DND-41 (cell line): ENCODE measurements around the gene PCNT.

ENCODE experiments used
- ATAC-seq: fragments of 200-7000 bp; cut with Tn5 transposase; 3 replicates; pipeline ENCODE4 v1.9.1; 2021; ENCODE audit warnings: low read depth; ENCODE audit not compliant: insufficient read depth
- DNase-seq: peaks from one replicate; pipeline ENCODE4 v3.0.0-alpha.2; 2020
- H2AFZ ChIP-seq: 2 replicates; pipeline ENCODE4 v1.6.0; 2012; ENCODE audit warnings: low read depth, low read length
- H3K27ac ChIP-seq: 2 replicates; pipeline ENCODE4 v1.5.1; 2012; ENCODE audit warnings: low read length, inconsistent platforms
- H3K27me3 ChIP-seq: fragments of 200-600 bp; sonication (generic); 2 replicates; pipeline ENCODE4 v1.6.0; 2012; ENCODE audit warnings: low read length, mild to moderate bottlenecking, inconsistent platforms; ENCODE audit not compliant: insufficient read depth, poor library complexity
- H3K36me3 ChIP-seq: 2 replicates; pipeline ENCODE4 v1.5.1; 2012; ENCODE audit warnings: low read length, inconsistent platforms; ENCODE audit not compliant: insufficient read depth
- H3K4me1 ChIP-seq: 2 replicates; pipeline ENCODE4 v1.5.1; 2012; ENCODE audit warnings: mild to moderate bottlenecking, low read length; ENCODE audit not compliant: insufficient read depth
- H3K4me2 ChIP-seq: 2 replicates; pipeline ENCODE4 v1.6.0; 2012; ENCODE audit warnings: mild to moderate bottlenecking, moderate library complexity, low read length, inconsistent platforms; ENCODE audit not compliant: insufficient read depth
- H3K4me3 ChIP-seq, 2 experiments: fragments of 200-600 bp in 1 of 2; shearing (Covaris generic) in 1 of 2; 2 replicates each; pipeline ENCODE4 v1.5.1; 2012 to 2016; ENCODE audit warnings: inconsistent platforms in 2 of 2, low read length in 2 of 2, mild to moderate bottlenecking in 2 of 2, low read depth in 1 of 2, moderate library complexity in 1 of 2
- H3K79me2 ChIP-seq: 2 replicates; pipeline ENCODE4 v1.6.0; 2012; ENCODE audit warnings: low read length, inconsistent platforms; ENCODE audit not compliant: insufficient read depth
- H3K9ac ChIP-seq: 2 replicates; pipeline ENCODE4 v1.6.0; 2012; ENCODE audit warnings: low read depth, mild to moderate bottlenecking, inconsistent platforms, low read length, moderate library complexity
- H3K9me3 ChIP-seq: 2 replicates; pipeline ENCODE4 v1.5.1; 2012; ENCODE audit warnings: low read length, moderate library complexity, mild to moderate bottlenecking, inconsistent platforms; ENCODE audit not compliant: insufficient read depth, severe bottlenecking
- H4K20me1 ChIP-seq: 2 replicates; pipeline ENCODE4 v1.6.0; 2012; ENCODE audit warnings: low read length; ENCODE audit not compliant: insufficient read depth
- CTCF ChIP-seq: IDR thresholded peaks from 2 replicates; pipeline ENCODE4 v1.5.1; 2012; ENCODE audit warnings: borderline replicate concordance, low read length, moderate library complexity, mild to moderate bottlenecking; ENCODE audit not compliant: poor library complexity, severe bottlenecking; ENCODE audit errors: extremely low read depth
- EZH2 ChIP-seq: IDR thresholded peaks from 3 replicates; pipeline ENCODE4 v1.6.1; 2012; ENCODE audit warnings: borderline replicate concordance, low read depth, mild to moderate bottlenecking, moderate library complexity, low read length, inconsistent platforms; ENCODE audit not compliant: severe bottlenecking

PCNT gene

GRCh38 chr21:46376231-46376628, 52.3 kb downstream of the PCNT start:
- H3K27me3 ChIP-seq, result no peaks in the 10 kb centered on the region
- H3K79me2 ChIP-seq, result peaks cover 88% of the 10 kb centered on the region
- no peak for ATAC-seq

DNA sequence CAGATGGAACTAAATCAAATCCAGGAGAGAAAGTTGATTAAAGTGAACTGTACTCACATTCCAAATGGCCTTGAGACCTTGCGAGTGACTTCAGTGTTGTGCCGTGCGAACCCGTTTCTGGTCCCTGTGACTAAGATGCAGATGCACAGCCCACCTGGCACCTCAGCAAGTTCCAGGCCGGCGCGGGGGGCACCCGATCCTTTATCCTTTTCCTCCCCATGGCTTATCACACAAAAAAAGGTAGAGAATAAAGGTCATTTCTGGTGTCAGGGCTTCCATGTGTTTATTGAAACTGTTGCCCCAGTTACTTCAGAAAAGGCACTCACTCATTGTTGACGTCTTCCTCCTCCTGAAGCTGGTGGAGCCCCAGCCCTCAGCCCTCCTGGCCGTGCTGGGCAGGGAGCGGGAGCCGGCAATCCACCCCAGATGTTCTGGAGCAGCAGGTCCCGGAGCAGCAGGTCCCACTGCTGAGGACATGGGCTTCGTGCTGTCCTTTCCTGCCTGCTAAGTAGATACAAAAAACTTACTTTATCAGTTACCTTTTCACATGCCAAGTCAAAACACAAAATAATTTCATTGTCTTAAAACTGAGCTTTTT, 53.0 kb downstream of the PCNT start:
- peaks cover 8% of the 10 kb centered on the region for H3K9me3 ChIP-seq
- peaks cover 44% of the 10 kb centered on the region for H4K20me1 ChIP-seq
- H3K9ac ChIP-seq, result no peak overlapping the region
- H3K27ac ChIP-seq, result no peak overlapping the region
- peaks cover 88% of the 10 kb centered on the region for H3K79me2 ChIP-seq
- peaks cover 84% of the 10 kb centered on the region for H3K36me3 ChIP-seq
- no peak overlapping the region for H2AFZ ChIP-seq
- no peak overlapping the region for H3K4me3 ChIP-seq
- H3K4me2 ChIP-seq, result no peak overlapping the region
- ATAC-seq, result no peak
- DNase-seq, result no peak
- H3K4me1 ChIP-seq, result no peaks in the 10 kb centered on the region
- TF ChIP-seq CTCF (no peak), EZH2 (no peak)
- H3K27me3 ChIP-seq, result no peaks in the 10 kb centered on the region

More at GRCh38 chr21:46376231-46376628, 52.3 kb downstream of the PCNT start:
- H3K27ac ChIP-seq, result no peak overlapping the region
- no peak overlapping the region for H3K9ac ChIP-seq
- H3K4me2 ChIP-seq, result no peak overlapping the region
- no peak overlapping the region for H2AFZ ChIP-seq
- H4K20me1 ChIP-seq, result peaks cover 50% of the 10 kb centered on the region
- no peaks in the 10 kb centered on the region for H3K4me1 ChIP-seq
- H3K36me3 ChIP-seq, result peaks cover 84% of the 10 kb centered on the region
- no peak for DNase-seq
- H3K4me3 ChIP-seq, result no peak overlapping the region
- TF ChIP-seq EZH2 (no peak), CTCF (no peak)
- H3K9me3 ChIP-seq, result peaks cover 1% of the 10 kb centered on the region

DNA sequence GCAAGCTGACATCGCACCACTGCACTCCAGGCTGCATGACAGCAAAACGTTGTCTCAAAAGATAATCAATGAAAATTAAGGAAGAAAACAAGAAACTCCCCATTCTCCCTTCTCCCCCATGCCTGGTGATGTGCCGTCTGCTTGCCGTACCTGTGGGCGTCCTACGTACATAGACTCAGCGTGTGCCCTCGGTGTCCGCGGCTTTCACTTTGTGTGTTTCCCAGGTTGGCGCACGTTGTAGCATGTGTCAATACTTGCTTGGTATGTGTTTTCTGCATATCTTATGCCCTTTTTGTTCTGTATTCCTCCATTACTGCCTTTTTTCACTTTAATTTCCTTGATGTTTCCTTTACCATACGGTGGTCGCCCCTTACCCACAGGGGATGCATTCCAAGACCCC, 53.8 kb downstream of the PCNT start:
- Histone ChIP-seq H3K9ac (no peak overlapping the region), H3K4me3 (no peak overlapping the region), H3K4me1 (no peaks in the 10 kb centered on the region), H4K20me1 (peaks cover 37% of the 10 kb centered on the region), H3K27ac (no peak overlapping the region), H3K4me2 (no peak overlapping the region), H3K79me2 (peaks cover 88% of the 10 kb centered on the region), H2AFZ (no peak overlapping the region), H3K27me3 (no peaks in the 10 kb centered on the region), H3K36me3 (peaks cover 85% of the 10 kb centered on the region), H3K9me3 (peaks cover 11% of the 10 kb centered on the region)
- ATAC-seq, result no peak
- no peak for DNase-seq
- no peak for TF ChIP-seq EZH2

- Histone ChIP-seq H4K20me1 (peaks cover 33% of the 10 kb centered on the region), H3K4me2 (no peak overlapping the region), H3K9me3 (peaks cover 11% of the 10 kb centered on the region), H3K79me2 (peaks cover 91% of the 10 kb centered on the region), H3K27me3 (no peaks in the 10 kb centered on the region), H2AFZ (no peak overlapping the region), H3K4me3 (no peak overlapping the region), H3K4me1 (no peaks in the 10 kb centered on the region), H3K36me3 (peaks cover 88% of the 10 kb centered on the region), H3K9ac (no peak overlapping the region), H3K27ac (no peak overlapping the region)
- TF ChIP-seq EZH2, result no peak
- no peak for TF ChIP-seq CTCF
- no peak for ATAC-seq
- no peak for DNase-seq
Observed at GRCh38 chr21:46379105-46379504, 55.1 kb downstream of the PCNT start.
